Fibroblast of lung (primary cell): ENCODE results near the gene ISG15. TPM values are rescaled to one million over a fixed set of nuclear protein-coding genes. Genes with fewer than 3 reads are reported as not detected.

Experiments
- DNase-seq, 2 donors: peaks; one replicate each; pipeline versions ENCODE4 v3.0.0 to v3.0.0-alpha.2; 2010; ENCODE audit warnings: low read depth in 2 of 2
- H2AFZ ChIP-seq: 2 replicates; pipeline ENCODE4 v1.5.1; 2012; ENCODE audit warnings: low read length, control low read depth, inconsistent platforms
- H3K27ac ChIP-seq: 2 replicates; pipeline ENCODE4 v1.5.1; 2011; ENCODE audit warnings: low read length, control low read depth; ENCODE audit not compliant: insufficient read depth
- H3K27me3 ChIP-seq: 2 replicates; pipeline ENCODE4 v1.5.1; 2011; ENCODE audit warnings: mild to moderate bottlenecking, low read length; ENCODE audit not compliant: control insufficient read depth, insufficient read depth
- H3K36me3 ChIP-seq: 2 replicates; pipeline ENCODE4 v1.5.1; 2011; ENCODE audit warnings: low read length; ENCODE audit not compliant: control insufficient read depth, insufficient read depth
- H3K4me1 ChIP-seq: 2 replicates; pipeline ENCODE4 v1.5.1; 2011; ENCODE audit warnings: low read length; ENCODE audit not compliant: control insufficient read depth, insufficient read depth; ENCODE audit errors: extremely low read depth
- H3K4me2 ChIP-seq: 2 replicates; pipeline ENCODE4 v1.5.1; 2011; ENCODE audit warnings: low read length, control low read depth; ENCODE audit not compliant: insufficient read depth; ENCODE audit errors: extremely low read depth
- H3K4me3 ChIP-seq, 4 experiments: fragments of 200-600 bp in 1 of 4; sonication (generic) in 1 of 4; replicated peaks in 1 of 4; 2 replicates each; pipeline ENCODE4 v1.5.1; 2011 to 2016; ENCODE audit warnings: low read length in 4 of 4, low read depth in 3 of 4, mild to moderate bottlenecking in 3 of 4, control low read depth in 2 of 4, inconsistent platforms in 1 of 4, mixed read lengths in 1 of 4; ENCODE audit not compliant: insufficient read depth in 1 of 4; ENCODE audit errors: control extremely low read depth in 1 of 4
- H3K79me2 ChIP-seq: 2 replicates; pipeline ENCODE4 v1.5.1; 2012; ENCODE audit warnings: mild to moderate bottlenecking, low read length, inconsistent platforms; ENCODE audit not compliant: control insufficient read depth, insufficient read depth
- H3K9ac ChIP-seq: 2 replicates; pipeline ENCODE4 v1.5.1; 2011; ENCODE audit warnings: mild to moderate bottlenecking, low read length, control low read depth; ENCODE audit not compliant: insufficient read depth
- H3K9me3 ChIP-seq: 2 replicates; pipeline ENCODE4 v1.5.1; 2012; ENCODE audit warnings: low read depth, low read length; ENCODE audit not compliant: control insufficient read depth, insufficient read depth
- H4K20me1 ChIP-seq: 2 replicates; pipeline ENCODE4 v1.5.1; 2011; ENCODE audit warnings: low read length; ENCODE audit not compliant: control insufficient read depth, insufficient read depth; ENCODE audit errors: extremely low read depth
- CTCF ChIP-seq, 2 donors: IDR thresholded peaks in 1 of 2; conservative IDR thresholded peaks in 1 of 2; 1 replicate in 1 of 2; 2 replicates in 1 of 2; pipeline ENCODE4 v1.5.1; 2011 to 2012; ENCODE audit warnings: low read length in 2 of 2, control low read depth in 1 of 2, inconsistent platforms in 1 of 2, low read depth in 1 of 2, mild to moderate bottlenecking in 1 of 2
- EZH2 ChIP-seq: IDR thresholded peaks from 2 replicates; pipeline ENCODE4 v1.5.1; 2012; ENCODE audit warnings: low read length, control low read depth, mild to moderate bottlenecking; ENCODE audit errors: missing control alignments
- polyA plus RNA-seq, 2 donors: library from polyadenylated mRNA; depleted of rRNA in 1 of 2; stranded (reverse) in 1 of 2; unstranded in 1 of 2; fragments of >200 nt; gene quantifications; 2 replicates each; pipeline ENCODE4 v1.2.1, GENCODE V29; 2011 to 2012; ENCODE audit warnings: missing spikeins in 1 of 2
- total RNA-seq: library from RNA; depleted of rRNA; stranded (reverse); fragments of >200 nt; gene quantifications from 2 replicates; pipeline ENCODE4 v1.2.1, GENCODE V29; 2014

Gene ISG15
- total and polyA plus RNA-seq, 2 donors (not counting 1 experiment from before 2014, with no cell fraction given), result 24.2 to 93.3 TPM

GRCh38 chr1:981955-982558 lies 31.2 kb upstream of the ISG15 start, which contains the start of gene PERM1:
Gene PERM1, minus strand, starts transcription at chr1:982093. Its CDS starts 1,064 bp downstream, at chr1:981029.
- Histone ChIP-seq H3K27ac (no peak within 1 kb of the TSS), H3K79me2 (no peaks in the 10 kb centered on the region), H3K36me3 (no peaks in the 10 kb centered on the region), H3K9me3 (no peaks in the 10 kb centered on the region), H3K4me3 (no peak within 1 kb of the TSS), H3K9ac (no peak within 1 kb of the TSS), H3K4me2 (no peak within 1 kb of the TSS), H4K20me1 (no peaks in the 10 kb centered on the region), H3K4me1 (no peaks in the 10 kb centered on the region), H2AFZ (no peak within 1 kb of the TSS), H3K27me3 (peaks cover 6% of the 10 kb centered on the region)
- TF ChIP-seq EZH2 (no peak), CTCF (conservative IDR thresholded peaks at IDR 0.05 in 1 of 2, IDR thresholded peaks at IDR 0.05 in 1 of 2; ENCODE audit: low read depth in 1 of 2, low read length in 2 of 2) (no peak)
- no peak for DNase-seq

GRCh38 chr1:982765-983436 lies 30.4 kb upstream of the ISG15 start:
- Histone ChIP-seq H3K4me2 (no peak overlapping the region), H3K4me3 (no peak overlapping the region), H3K79me2 (no peaks in the 10 kb centered on the region), H3K27ac (no peak overlapping the region), H3K4me1 (no peaks in the 10 kb centered on the region), H3K9ac (no peak overlapping the region), H2AFZ (no peak overlapping the region), H3K27me3 (peaks cover 6% of the 10 kb centered on the region), H4K20me1 (no peaks in the 10 kb centered on the region), H3K9me3 (no peaks in the 10 kb centered on the region), H3K36me3 (no peaks in the 10 kb centered on the region)
- no peak for DNase-seq
- no peak for TF ChIP-seq EZH2
- TF ChIP-seq CTCF (conservative IDR thresholded peaks at IDR 0.05 in 1 of 2, IDR thresholded peaks at IDR 0.05 in 1 of 2; ENCODE audit: low read depth in 1 of 2, low read length in 2 of 2), result no peak

- Histone ChIP-seq H3K9me3 (no peaks in the 10 kb centered on the region), H3K9ac (no peak overlapping the region), H2AFZ (no peak overlapping the region)
Observed at GRCh38 chr1:983798-984475, 29.4 kb upstream of the ISG15 start.

More at GRCh38 chr1:983798-984475, 29.4 kb upstream of the ISG15 start:
- Histone ChIP-seq H3K27ac (no peak overlapping the region), H3K4me2 (peak overlapping the region; percentile 59), H3K4me1 (no peaks in the 10 kb centered on the region), H3K27me3 (peaks cover 8% of the 10 kb centered on the region), H3K79me2 (no peaks in the 10 kb centered on the region), H4K20me1 (no peaks in the 10 kb centered on the region), H3K4me3 (no peak overlapping the region), H3K36me3 (no peaks in the 10 kb centered on the region)
- TF ChIP-seq CTCF (conservative IDR thresholded peaks at IDR 0.05 in 1 of 2, IDR thresholded peaks at IDR 0.05 in 1 of 2; ENCODE audit: low read depth in 1 of 2, low read length in 2 of 2) (peak; percentile 54 to 66), EZH2 (no peak)
- DNase-seq, result no peak
